ENCODE measurements around the gene LNPK. TPM values are rescaled to one million over a fixed set of nuclear protein-coding genes. Genes with fewer than 3 reads are reported as not detected.
"Not testable (repeated sequence)": the region's sequence is repeated elsewhere in the genome, so short reads cannot be mapped to it uniquely, and the experiment has no call there.

LNPK gene
- total RNA-seq, 1 donor from 2014 or later, result 33.7 TPM

- no peak for DNase-seq (ENCODE audit: extremely low spot score, unreplicated experiment)
- Mint-ChIP-seq H3K27ac (no peak overlapping the region), H3K4me1 (ENCODE audit: unreplicated experiment) (no peaks in the 10 kb centered on the region)
Observed at GRCh38 chr2:175990099-175990498, 12.0 kb downstream of the LNPK start.

DNA sequence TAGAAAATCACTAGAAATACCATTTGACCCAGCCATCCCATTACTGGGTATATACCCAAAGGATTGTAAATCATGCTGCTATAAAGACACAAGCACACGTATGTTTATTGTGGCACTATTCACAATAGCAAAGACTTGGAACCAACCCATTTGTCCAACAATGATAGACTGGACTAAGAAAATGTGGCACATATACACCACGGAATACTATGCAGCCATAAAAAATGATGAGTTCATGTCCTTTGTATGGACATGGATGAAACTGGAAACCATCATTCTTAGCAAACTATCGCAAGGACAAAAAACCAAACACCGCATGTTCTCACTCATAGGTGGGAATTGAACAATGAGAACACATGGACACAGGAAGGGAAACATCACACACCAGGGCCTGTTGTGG lies 14.9 kb downstream of the LNPK start:
- DNase-seq (ENCODE audit: extremely low spot score, unreplicated experiment); H3K27ac Mint-ChIP-seq; H3K4me1 Mint-ChIP-seq (ENCODE audit: unreplicated experiment); H3K4me3 Mint-ChIP-seq; H3K27me3 Mint-ChIP-seq; H3K36me3 Mint-ChIP-seq; H3K9me3 Mint-ChIP-seq: not testable (repeated sequence)

More at GRCh38 chr2:175990099-175990498, 12.0 kb downstream of the LNPK start:
- Mint-ChIP-seq H3K27me3 (no peaks in the 10 kb centered on the region), H3K9me3 (no peaks in the 10 kb centered on the region), H3K4me3 (no peak overlapping the region), H3K36me3 (peaks cover 5% of the 10 kb centered on the region)
- TF ChIP-seq CTCF (conservative IDR thresholded peaks at IDR 0.05), result no peak

DNA sequence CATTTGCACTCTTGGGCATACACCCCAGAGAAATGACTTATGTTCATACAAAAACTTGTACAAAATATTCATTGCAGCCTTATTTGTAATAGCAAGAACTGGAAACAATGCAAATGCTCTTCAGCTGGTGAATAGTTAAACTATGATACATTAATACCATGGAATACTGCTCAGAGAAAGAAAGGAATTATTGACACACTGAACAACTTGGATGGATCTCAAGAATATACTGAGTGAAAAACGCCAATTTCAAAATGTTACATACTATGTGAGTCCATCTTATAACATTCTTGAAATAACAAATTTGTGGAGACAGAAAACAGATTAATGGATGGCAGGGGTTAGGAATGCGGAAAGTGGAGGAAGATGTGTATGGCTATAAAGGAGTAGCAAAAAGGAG lies 17.2 kb downstream of the LNPK start:
- TF ChIP-seq CTCF (conservative IDR thresholded peaks at IDR 0.05), result no peak
- no peak overlapping the region for H3K27ac Mint-ChIP-seq

GRCh38 chr2:175981551-175981950 lies 20.5 kb downstream of the LNPK start:
- no peaks in the 10 kb centered on the region for H3K9me3 Mint-ChIP-seq
- no peaks in the 10 kb centered on the region for H3K4me1 Mint-ChIP-seq (ENCODE audit: unreplicated experiment)
- no peak for DNase-seq (ENCODE audit: extremely low spot score, unreplicated experiment)
- H3K27ac Mint-ChIP-seq, result no peak overlapping the region
- H3K4me3 Mint-ChIP-seq, result no peak overlapping the region
- peaks cover 12% of the 10 kb centered on the region for H3K36me3 Mint-ChIP-seq
- no peak for TF ChIP-seq CTCF (conservative IDR thresholded peaks at IDR 0.05)
- no peaks in the 10 kb centered on the region for H3K27me3 Mint-ChIP-seq

More for the DNA sequence above, 17.2 kb downstream of the LNPK start:
- no peaks in the 10 kb centered on the region for H3K9me3 Mint-ChIP-seq
- no peaks in the 10 kb centered on the region for H3K4me1 Mint-ChIP-seq (ENCODE audit: unreplicated experiment)
- H3K27me3 Mint-ChIP-seq, result no peaks in the 10 kb centered on the region
- no peak for DNase-seq (ENCODE audit: extremely low spot score, unreplicated experiment)
- no peak overlapping the region for H3K4me3 Mint-ChIP-seq
- peaks cover 9% of the 10 kb centered on the region for H3K36me3 Mint-ChIP-seq

GRCh38 chr2:175976391-175977157 lies 25.5 kb downstream of the LNPK start:
- H3K9me3 Mint-ChIP-seq, result peaks cover 4% of the 10 kb centered on the region
- no peak overlapping the region for H3K4me3 Mint-ChIP-seq
- H3K27ac Mint-ChIP-seq, result no peak overlapping the region

More at GRCh38 chr2:175976391-175977157, 25.5 kb downstream of the LNPK start:
- TF ChIP-seq CTCF (conservative IDR thresholded peaks at IDR 0.05), result no peak
- Mint-ChIP-seq H3K4me1 (ENCODE audit: unreplicated experiment) (no peaks in the 10 kb centered on the region), H3K27me3 (no peaks in the 10 kb centered on the region), H3K36me3 (peaks cover 22% of the 10 kb centered on the region)
- DNase-seq (ENCODE audit: extremely low spot score, unreplicated experiment), result no peak

Measured in type B pancreatic cell (in vitro differentiated cells).